Activated T-cell treated with anti-CD3 and anti-CD28 coated beads for 48 hours (primary cell): Measurements from ENCODE around the gene MEX3C.

ENCODE experiments used
- DNase-seq: peaks from one replicate; pipeline ENCODE4 v3.0.0-alpha.2; 2020; ENCODE audit warnings: low read depth

Gene MEX3C

DNA sequence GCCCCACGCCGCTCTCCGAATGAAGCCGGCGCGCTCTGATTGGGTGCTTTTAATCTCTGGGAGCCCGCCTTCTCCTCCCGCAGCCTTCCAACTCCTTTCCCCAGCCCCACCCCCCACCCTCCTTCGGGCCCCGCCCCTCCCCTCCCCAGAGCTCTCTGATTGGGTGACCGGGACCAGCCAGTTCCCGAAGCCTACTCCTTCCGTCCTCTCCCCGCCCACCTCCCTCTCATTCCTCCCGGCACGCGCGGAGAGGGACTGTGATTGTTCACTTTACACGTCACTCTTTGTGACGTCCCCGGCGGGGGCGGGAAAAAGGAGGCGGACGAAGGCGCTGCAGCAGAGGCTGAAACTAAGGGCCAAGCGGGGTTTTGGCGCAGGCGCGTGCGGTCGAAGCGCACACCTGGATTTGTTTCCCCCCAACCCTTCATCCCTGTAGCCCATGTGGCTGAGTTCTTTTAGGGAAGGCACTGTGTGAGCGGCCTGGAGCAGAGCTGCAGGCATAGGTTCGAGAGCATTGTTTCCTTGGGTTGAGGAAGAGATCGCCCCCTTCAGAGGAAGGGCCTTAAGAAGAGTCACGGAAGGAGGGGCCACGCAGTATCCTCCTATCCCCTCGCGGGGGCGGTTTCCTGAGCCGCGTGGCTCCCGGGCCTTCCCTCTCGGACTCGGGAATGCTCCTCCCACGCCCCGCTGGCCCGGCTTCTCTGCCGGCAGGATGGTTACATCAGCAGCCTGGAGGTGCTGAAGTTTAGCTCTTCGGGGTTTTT lies at the start of gene MEX3C:
TSS of gene MEX3C (minus strand) at position 21 of the 764 bp plus-strand sequence. CDS start 361 bp downstream, outside the sequence.
- DNase-seq = peak; percentile 99

DNA sequence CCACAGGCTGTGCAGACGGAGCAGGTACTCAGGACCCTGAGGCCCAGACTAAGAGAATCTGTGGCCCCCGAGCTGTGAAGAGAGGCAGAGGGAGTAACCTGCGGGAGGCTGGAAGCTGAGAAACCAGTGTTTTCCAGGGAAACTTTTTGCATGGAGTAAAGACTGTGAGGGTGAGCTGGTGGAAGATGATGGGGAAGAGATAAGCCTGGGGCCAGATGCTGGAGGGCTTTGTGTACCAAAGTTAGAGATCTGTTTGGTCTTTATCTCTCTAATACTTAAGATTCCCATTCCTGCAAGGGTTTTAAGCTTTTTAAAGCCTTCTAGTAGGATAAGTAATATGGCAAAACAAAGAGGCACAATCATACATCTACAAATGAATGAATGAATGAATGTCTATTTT lies 43.7 kb upstream of the MEX3C start:
- no peak for DNase-seq

DNA sequence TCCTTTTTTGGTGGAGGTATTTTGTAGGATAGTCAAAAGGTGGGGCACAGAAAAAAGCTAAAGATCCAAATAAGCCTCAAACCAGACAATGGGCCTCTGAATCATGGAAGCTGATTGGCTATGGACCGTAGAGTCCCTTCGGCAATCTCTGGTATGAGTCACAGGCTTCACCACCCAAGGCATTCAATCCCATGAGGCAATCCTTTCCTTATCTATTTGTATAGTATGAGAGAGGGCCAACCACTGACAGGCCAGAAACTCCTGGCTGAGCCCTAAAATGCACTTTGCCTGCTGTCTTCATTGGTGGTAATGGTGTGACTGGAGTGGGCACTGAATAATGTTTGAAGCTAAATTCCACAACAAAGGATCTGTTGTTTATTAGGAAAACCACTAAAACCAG lies 38.7 kb upstream of the MEX3C start:
- DNase-seq = no peak

DNA sequence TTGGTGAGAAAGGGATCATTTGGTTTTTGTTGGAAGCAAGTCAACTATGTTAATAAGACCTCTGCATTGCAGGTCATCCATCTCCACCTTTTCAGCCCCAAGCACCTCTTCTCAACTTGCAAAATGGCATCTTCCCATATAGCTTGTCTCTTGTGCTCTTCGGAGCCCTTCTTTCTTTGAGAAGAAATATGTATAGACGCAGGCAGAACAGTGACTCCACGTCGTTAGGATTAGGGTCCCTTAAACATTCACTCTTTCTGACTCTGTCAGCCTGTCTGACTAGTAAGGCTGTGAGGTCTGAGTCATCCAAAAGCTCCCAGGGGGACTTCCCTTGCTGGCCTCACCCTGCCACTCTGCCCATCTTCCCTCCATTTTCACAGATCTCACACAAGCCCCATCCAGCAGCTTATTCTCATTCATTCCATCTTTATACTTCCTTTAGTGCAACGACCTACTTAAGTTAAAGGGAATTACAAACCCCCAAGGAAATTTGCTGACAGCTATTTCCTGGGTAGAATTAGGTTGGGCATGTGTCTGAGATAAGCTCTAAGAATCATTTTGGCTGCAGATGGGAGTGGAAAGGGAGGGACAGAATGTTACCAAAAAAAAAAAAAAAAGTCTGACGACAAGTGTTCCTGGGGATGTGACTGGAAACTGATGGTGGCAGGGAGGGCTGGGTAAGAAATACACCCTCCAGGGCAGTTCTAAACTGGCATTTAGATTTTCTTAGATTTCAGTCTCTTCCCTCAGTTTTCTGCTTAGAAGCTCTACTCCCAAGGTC lies 37.7 kb upstream of the MEX3C start:
- peak; percentile 30 for DNase-seq

DNA sequence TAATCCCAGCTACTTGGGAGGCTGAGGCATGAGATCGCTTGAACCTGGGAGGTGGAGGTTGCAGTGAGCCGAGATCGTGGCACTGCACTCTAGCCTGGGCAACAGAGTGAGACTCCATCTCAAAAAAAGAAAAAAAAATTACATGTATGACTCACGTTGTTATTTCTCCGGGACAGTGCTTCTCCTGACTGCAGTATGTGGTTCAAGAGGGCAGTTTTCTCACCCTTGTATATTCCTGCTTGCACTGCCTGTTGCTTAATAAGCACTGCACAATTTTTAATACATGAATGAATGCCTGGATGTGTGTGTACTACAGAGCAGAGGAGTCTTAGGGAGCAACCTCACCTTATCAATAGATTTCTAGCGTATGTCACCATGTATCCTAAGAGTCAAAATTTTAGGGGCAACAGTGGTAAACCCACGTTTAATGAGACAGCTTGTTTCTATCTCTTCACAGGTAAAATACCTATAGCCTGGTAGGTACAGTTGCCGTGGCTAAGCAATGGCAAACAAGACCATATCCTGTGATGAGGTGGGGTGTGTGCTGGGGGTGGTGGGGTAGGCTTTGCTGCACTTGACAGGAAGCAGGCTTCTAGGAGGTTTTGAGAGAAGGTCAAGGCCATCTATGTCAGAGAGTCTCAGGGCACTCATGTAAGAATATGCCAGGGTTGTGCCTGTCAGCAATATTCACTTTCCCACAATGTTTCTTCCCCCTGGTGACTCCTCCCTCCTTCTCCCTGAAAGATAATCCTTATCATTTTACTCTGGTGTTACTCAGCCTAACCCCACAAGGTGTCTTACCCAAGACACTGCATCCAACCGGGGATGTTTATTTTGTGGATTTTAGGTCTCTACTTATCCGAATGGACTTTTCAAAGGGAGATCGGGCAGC lies 36.9 kb upstream of the MEX3C start:
- no peak for DNase-seq

DNA sequence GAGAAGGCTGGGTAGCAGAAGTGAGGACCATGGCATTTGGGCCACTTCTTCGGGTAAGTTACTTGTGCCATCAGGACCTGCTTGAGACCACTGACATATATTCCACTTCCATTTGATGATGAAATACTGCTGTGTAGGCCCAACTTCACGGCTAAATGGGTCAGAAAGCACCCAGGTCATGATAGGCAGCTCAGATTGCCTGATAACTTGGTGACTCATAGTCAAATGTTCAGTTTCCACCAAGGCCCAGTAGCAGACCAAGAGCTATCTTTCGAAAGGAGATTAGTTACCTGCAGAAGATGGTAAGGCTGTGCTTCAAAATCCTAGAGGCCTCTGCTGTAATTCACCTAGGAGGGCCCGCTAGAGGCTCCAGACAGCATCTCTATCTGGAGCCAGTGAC lies 31.8 kb upstream of the MEX3C start:
- no peak for DNase-seq

DNA sequence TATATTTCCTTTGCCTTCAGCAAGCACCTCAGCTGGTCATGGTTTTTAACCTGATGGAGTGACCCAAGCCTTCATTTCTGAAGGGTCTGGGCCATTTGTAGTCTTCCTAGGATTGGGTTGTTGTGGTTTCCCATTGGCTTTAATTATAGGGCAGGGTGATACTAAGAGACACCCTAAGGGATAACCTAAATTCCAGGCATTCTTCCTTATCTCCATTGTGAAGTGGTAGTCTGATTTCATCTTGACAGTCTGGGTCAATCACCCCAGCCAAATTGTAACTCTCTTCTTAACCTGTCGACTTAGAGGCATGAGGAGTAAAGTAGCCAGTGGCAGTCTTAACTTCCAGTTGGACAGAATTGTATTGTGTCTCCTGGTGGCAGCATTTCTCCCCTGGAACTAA lies 30.2 kb upstream of the MEX3C start:
- no peak for DNase-seq

DNA sequence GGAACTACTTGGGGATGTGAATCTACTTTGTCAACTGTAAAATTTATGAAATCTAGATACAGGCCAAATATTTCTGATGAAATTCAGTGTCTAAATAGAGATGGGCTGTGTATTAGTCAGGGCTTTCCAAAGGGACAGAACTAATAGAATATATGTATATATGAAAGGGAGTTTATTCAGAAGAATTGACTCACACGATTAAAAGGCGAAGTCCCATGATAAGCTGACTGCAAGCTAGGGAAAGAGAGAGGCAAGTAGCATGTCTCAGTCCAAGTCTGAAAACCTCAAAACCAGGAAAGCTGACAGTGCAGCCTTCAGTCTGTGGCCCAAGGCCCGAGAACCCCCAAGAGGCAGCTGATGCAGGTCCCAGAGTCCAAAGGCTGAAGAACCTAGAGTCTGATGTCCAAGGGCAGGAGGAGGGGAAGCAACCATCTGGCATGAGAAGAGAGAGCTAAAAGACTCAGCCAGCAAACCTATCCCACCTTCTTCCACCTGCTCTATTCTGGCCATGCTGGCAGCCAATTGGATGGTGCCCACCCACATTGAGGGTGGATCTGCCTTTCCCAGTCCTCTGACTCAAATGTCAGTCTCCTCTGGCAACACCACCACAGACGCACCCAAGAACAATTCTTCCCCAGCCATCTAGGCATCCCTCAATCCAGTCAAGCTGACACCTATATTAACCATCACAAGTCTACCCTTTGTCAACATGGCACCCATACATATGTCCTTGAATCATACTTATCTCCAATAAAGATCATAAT lies 29.3 kb upstream of the MEX3C start:
- no peak for DNase-seq

DNA sequence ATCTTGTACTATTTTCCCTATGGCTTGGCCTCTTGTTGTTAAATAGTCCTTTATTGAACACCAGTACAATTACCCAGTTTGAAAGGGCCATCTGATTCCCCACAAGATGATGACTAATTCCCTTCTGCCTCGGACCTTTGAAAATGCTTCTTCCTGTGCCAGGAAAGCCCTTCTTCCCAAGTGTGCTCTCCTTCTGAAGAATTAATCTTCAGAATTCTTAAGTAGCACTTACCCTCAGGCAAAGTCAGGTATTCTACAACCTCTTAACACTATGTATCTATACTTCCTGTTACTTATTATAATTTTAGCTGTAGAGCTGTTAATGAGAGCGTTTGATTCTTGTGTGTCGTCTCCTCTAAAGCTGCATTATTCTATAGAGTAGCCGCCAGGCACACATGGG lies 28.6 kb upstream of the MEX3C start:
- DNase-seq = no peak

DNA sequence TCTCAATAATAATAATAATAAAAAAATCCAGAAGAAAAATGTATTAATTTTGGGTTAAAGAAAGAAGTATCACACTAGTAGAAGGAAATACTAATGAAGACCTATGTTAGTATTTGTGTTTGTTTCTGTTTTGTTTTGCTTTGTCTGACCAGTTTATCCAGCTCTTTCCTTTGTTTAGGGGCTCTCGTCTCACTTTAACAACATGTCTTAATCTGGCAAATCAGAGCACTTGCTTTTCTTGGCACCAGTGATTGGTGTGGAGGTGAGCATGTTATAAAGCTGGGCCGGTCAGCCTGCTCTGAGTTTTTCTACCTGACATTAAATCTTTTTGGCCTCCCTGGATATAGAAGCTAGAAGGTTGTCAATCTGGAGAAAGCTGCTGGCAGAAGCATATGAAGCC lies 15.1 kb upstream of the MEX3C start:
- DNase-seq = no peak

DNA sequence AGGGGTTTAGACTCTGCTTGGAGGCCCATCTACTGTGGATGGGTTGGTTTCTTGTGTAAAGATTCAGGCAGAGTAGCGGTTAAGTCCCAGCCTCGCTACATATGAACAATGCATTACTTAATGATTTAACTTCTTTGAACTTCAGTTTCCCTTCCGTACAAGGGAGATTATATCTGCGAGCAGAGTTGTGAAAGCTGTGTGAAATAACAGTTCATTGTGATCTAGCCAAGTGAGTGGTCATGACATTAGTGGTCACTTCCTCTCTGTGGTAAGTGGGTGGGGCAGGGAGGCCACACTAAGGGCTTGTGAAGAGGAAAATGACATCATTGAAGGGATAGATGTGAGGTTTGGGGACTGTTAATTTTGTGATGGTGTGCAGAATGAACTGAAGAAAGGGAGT lies 14.1 kb upstream of the MEX3C start:
- DNase-seq = peak; percentile 45

DNA sequence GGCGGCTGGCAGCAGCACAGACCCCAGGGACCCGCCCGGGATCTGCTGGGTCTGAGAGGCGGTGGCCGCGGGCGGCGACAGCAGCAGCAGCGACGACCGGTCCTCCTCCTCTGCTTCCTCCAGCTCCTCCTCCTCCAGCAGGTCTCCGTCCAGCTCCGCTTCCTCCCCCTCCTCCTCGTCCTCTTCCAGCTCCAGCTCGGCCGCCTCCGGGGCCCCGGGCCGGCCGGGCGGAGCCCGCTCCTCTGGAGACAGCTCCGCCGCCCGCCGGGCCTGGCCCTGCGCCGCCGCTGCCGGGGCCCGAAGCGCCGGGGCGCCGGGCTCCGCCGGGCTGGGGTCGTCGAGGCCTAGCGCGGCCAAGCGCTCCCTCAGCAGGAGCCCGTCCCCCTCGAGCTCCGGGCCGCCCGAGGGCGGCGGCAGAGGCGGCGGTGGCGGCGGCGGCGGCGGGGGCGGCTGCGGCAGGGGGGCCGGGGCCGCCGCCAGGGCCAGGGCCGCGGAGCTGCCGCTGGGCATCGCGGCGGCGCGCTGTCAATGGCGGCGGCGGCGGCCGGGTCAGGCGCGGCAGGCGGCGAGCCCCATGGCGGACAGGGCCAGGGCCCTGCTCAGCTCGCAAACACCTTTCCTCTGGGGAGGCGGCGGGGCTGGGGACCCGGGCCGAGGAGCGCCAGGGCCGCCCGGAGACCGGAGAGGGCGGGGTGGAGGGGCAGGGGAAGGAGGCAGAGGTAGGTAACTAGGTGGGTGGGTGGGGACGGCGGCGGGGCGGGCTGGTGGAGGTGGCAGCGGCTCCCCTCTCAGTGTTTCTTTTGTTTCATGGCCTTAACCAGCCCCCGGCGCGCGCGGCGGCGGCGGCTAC lies 445 bp downstream of the MEX3C start:
- peak; percentile 37 for DNase-seq

DNA sequence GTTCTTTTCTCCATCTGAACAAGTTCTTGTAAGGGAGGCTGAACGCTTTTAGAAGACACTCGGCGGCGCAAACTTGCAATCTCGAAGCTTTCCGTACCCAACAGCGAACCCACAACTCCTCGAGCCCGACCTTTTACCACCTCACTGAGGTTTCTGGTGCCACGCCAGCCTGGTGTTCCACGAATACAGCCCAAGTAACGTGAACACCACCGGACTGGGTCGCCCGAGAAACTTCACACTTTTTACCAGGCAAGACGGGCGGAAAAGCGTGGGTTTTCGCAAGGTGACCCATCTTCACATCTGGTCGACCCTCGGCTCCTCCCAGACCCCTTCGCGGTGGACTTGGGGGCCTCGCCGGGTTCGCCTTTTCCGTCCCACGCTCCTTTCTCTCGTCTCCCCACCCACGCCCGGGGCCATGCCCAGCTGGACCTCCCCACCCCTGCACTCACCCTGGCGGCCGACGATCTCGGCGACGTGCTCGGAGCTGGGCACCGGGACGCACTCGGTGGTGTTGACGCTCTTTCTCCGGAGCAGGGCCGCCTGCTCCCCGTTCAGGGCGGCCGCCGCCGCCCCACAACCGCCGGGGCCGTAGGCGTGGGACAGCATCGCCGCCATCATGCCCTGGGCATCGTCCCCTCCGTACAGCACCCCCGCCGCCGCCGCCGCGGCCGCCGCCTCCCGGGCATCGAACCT lies 1.2 kb downstream of the MEX3C start:
- DNase-seq = peak; percentile 39

DNA sequence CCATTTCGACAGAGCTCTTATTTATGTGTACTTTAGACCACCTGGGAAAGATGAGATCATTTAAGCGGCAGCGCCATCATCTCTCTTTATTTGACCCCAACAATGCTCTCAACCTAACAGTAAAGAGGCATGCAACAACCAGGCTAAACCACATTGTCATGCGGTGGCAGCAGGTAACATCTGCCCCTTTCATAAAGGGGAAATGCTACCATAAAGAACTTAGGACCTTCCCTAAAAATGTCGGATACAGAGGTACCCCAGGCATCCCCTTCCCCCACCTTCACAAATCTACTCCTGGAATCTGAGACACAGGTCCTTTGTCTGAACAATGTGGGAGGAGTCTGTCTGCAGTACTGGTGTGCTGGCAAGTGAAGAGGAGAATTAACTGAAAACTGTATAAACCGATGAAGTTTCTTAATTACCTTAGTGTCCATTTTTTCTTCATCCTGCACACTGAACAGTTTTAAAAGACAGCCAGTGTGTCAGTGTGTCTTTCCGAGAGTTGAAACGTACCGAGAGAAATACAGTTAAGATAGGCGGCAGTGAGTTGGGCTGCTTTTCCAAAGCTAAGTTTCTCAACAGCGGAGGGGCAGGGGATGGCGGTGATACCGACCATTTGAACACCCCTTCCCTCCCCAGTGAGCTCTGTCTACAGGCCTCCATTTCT lies 1.9 kb downstream of the MEX3C start:
- no peak for DNase-seq

DNA sequence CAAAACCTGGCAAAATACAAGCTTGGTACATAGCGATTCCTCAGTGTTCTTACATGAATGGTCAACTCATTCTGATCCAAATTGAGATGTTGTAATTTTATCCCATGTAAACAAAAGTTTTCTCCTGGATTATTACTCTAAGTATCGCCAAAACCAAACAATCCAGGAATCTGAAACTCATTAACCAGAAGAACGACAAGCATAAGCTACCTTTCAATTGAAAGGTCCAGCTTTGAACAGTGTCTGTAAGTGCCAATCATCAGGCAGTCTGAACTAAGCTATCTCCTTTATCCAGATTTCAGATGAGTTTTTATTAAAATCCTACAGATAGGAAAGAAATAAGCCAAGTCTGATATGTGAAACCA lies 2.4 kb downstream of the MEX3C start:
- no peak for DNase-seq

DNA sequence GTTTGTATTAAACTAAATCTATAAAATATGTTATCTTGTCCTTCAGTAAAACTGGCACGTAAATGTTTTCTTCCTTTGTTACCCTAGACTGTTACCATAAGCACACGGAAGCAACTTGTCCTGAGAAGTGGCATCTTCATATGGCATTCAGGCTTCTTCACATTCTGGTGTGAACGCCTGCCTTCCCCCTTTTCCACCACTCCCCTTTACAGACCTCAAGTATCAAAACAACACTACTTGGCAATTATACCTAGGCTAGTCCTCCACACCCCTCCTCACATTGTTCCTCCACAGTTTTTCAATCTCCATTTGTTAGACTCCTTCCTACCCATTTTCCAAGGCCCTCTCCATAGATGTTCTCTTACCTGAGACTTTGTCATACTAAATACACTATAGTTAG lies 2.9 kb downstream of the MEX3C start:
- DNase-seq = no peak

DNA sequence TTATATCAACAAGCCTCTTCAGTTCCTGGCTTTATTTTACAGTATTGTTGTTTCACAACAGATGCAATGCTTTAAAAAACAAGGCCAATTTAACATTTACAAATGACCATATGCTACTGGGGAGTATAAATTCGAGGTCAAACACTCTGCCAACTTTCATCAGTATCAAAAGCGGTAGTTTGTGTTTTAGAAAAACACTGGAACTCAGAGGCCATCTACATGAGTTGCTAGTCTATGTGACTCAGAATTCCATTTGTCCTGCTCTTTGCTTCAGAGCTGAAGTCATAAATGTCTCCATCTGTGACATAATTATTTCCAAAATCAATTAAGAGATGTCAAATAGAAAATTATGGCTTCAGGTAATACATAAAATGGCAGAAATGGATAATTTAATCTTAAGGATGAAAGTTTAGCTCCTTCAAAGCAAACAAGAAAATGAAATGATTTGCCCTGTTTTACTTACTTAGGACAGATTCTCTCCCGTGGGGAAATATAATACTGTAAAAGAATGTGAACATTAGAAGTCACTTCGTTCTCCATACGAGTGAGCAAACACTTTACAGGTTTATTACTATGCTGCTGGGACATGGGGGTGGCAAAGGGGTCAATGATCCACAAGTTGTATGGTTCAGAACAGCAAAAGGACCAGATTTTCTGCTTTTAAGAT lies 3.7 kb downstream of the MEX3C start:
- DNase-seq = no peak

DNA sequence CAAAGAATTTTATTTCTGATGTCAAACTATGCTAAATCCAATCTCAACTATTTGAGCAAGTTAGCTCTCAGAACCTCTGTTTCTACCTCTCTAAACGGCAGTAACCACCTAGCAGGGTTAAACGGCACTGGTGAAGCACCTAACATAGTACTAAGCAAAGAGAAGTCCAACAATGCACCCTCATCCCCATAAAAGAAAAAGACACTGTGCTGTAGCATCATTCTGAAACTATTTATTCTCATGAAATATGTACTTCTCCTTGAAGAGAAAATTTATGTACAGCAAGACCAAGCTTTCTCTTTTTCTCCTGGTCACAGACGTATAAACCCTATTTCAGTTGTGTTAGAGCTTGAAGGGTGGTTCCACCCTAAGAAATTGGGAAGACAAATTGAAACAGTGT lies 4.8 kb downstream of the MEX3C start:
- no peak for DNase-seq

DNA sequence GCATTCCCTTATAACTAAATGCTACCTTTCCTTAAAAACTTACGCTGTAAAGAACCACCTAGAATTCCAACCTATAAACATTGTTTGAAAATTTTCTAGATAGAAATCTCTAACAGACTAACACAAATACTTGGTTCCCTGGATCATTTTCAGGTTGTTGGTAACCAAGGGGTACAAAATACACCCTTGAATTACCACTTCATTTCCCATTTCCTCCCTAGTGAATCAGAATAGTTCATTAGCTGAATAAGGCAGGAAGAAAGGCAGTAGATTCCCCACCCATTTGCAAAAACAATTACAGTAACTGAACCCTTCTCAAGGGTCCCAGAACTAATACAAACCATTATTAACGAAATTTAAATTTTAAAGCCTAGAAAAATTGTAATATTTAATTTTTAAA lies 5.5 kb downstream of the MEX3C start:
- no peak for DNase-seq
